ENCODE results near the gene PRTG.

The PRTG gene

DNA sequence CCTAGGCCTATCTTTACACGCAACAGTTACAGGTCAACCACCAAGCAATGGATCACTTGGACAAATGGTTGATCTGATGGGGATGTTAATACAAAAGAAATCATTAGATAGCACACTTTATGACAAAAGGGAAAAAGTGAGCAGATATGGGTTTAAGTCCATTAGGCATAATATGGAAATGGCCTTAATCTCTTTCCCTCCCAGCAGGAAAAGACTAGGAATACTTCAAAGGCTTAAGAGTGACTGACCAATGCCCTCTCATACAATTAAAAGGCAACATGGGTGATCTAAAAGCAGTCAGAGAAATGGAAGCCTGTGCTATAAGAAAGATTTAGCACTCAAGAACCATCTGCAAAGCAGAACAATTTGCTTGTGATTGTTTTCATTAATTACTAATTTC lies 3.3 kb downstream of the PRTG start:
- no peak overlapping the region for H2AFZ ChIP-seq (ENCODE audit: low read depth, low read length)
- no peak overlapping the region for H3K9ac ChIP-seq (ENCODE audit: low read length)
- H3K36me3 ChIP-seq (replicated peaks; ENCODE audit: low read depth, low read length): no peaks in the 10 kb centered on the region
- no peaks in the 10 kb centered on the region for H4K20me1 ChIP-seq (ENCODE audit: insufficient read depth, low read length)
- no peaks in the 10 kb centered on the region for H3K79me2 ChIP-seq (ENCODE audit: low read length)
- no peak overlapping the region for H3K27ac ChIP-seq (ENCODE audit: low read length)
- no peak overlapping the region for H3K4me3 ChIP-seq (ENCODE audit: low read length)
- no peaks in the 10 kb centered on the region for H3K9me3 ChIP-seq (ENCODE audit: insufficient read depth, low read length)
- TF ChIP-seq EZH2phosphoT487 (IDR thresholded peaks at IDR 0.05; ENCODE audit: low read depth) (no peak), CTCF (IDR thresholded peaks at IDR 0.05; ENCODE audit: low read depth, low read length) (no peak)
- no peaks in the 10 kb centered on the region; the same call in 1 of the 2 replicates for H3K4me1 ChIP-seq (ENCODE audit: low read length)
- H3K27me3 ChIP-seq (ENCODE audit: low read depth, low read length): 0 out of 2 replicates have a peak, but pooled peaks cover 3% of the 10 kb centered on the region
- H3K4me2 ChIP-seq (ENCODE audit: low read length): no peak overlapping the region

- no peak overlapping the region for H3K27ac ChIP-seq (ENCODE audit: low read length)
- no peak for TF ChIP-seq CTCF (IDR thresholded peaks at IDR 0.05; ENCODE audit: low read depth, low read length)
- no peak for TF ChIP-seq EZH2phosphoT487 (IDR thresholded peaks at IDR 0.05; ENCODE audit: low read depth)
- H3K9me3 ChIP-seq (ENCODE audit: insufficient read depth, low read length): no peaks in the 10 kb centered on the region
- 0 out of 2 replicates have a peak, but pooled peaks cover 3% of the 10 kb centered on the region for H3K27me3 ChIP-seq (ENCODE audit: low read depth, low read length)
- H3K4me2 ChIP-seq (ENCODE audit: low read length): no peak overlapping the region
- no peaks in the 10 kb centered on the region for H3K79me2 ChIP-seq (ENCODE audit: low read length)
- no peaks in the 10 kb centered on the region; the same call in 1 of the 2 replicates for H3K4me1 ChIP-seq (ENCODE audit: low read length)
- no peak overlapping the region for H3K9ac ChIP-seq (ENCODE audit: low read length)
- no peaks in the 10 kb centered on the region for H4K20me1 ChIP-seq (ENCODE audit: insufficient read depth, low read length)
- H2AFZ ChIP-seq (ENCODE audit: low read depth, low read length): no peak overlapping the region
- no peak overlapping the region for H3K4me3 ChIP-seq (ENCODE audit: low read length)
- H3K36me3 ChIP-seq (replicated peaks; ENCODE audit: low read depth, low read length): no peaks in the 10 kb centered on the region
Observed at GRCh38 chr15:55738715-55739114, 4.2 kb downstream of the PRTG start.

DNA sequence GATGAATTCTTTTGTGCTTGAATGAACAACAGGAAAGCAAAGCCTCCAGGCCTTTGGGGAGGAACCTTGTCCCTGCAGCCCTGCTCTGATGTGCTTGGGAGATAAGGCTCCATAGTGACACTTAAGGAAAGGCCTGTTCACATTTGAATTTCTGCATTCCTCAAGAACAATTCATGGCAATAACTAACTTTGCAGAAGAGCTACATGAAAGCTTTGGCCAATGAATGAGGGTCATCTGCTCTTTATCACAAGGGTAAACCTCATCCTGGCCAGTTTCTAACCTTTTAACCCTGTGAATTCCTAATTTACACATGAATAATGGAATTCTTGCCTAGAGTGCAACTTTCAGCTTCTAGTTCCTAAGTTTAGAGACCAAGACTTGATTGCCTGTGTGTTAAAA lies 5.6 kb downstream of the PRTG start:
- Histone ChIP-seq H3K36me3 (replicated peaks; ENCODE audit: low read depth, low read length) (no peaks in the 10 kb centered on the region), H3K27ac (ENCODE audit: low read length) (no peak overlapping the region), H3K4me1 (ENCODE audit: low read length) (no peaks in the 10 kb centered on the region; the same call in 1 of the 2 replicates), H4K20me1 (ENCODE audit: insufficient read depth, low read length) (no peaks in the 10 kb centered on the region), H3K9ac (ENCODE audit: low read length) (no peak overlapping the region), H2AFZ (ENCODE audit: low read depth, low read length) (no peak overlapping the region), H3K4me3 (ENCODE audit: low read length) (no peak overlapping the region), H3K4me2 (ENCODE audit: low read length) (no peak overlapping the region), H3K27me3 (ENCODE audit: low read depth, low read length) (0 out of 2 replicates have a peak, but pooled peaks cover 3% of the 10 kb centered on the region), H3K9me3 (ENCODE audit: insufficient read depth, low read length) (no peaks in the 10 kb centered on the region), H3K79me2 (ENCODE audit: low read length) (no peaks in the 10 kb centered on the region)
- TF ChIP-seq CTCF (IDR thresholded peaks at IDR 0.05; ENCODE audit: low read depth, low read length): no peak
- TF ChIP-seq EZH2phosphoT487 (IDR thresholded peaks at IDR 0.05; ENCODE audit: low read depth): no peak

GRCh38 chr15:55736756-55737155 lies 6.2 kb downstream of the PRTG start:
- no peak overlapping the region for H2AFZ ChIP-seq (ENCODE audit: low read depth, low read length)
- no peak overlapping the region for H3K27ac ChIP-seq (ENCODE audit: low read length)
- H3K36me3 ChIP-seq (replicated peaks; ENCODE audit: low read depth, low read length): no peaks in the 10 kb centered on the region
- no peak overlapping the region for H3K4me3 ChIP-seq (ENCODE audit: low read length)
- no peaks in the 10 kb centered on the region for H3K9me3 ChIP-seq (ENCODE audit: insufficient read depth, low read length)
- no peak overlapping the region for H3K4me2 ChIP-seq (ENCODE audit: low read length)
- H3K9ac ChIP-seq (ENCODE audit: low read length): no peak overlapping the region
- no peaks in the 10 kb centered on the region for H4K20me1 ChIP-seq (ENCODE audit: insufficient read depth, low read length)
- H3K4me1 ChIP-seq (ENCODE audit: low read length): no peaks in the 10 kb centered on the region; the same call in 1 of the 2 replicates
- TF ChIP-seq CTCF (IDR thresholded peaks at IDR 0.05; ENCODE audit: low read depth, low read length) (no peak), EZH2phosphoT487 (IDR thresholded peaks at IDR 0.05; ENCODE audit: low read depth) (no peak)
- no peaks in the 10 kb centered on the region for H3K27me3 ChIP-seq (ENCODE audit: low read depth, low read length)
- H3K79me2 ChIP-seq (ENCODE audit: low read length): no peaks in the 10 kb centered on the region

Measured in OCI-LY3 (cell line).